HUES6 (cell line): ENCODE measurements around the gene ERG.

Experiments
- H3K27ac ChIP-seq: 2 replicates; pipeline ENCODE4 v1.7.0; 2013; ENCODE audit warnings: low read depth, mild to moderate bottlenecking, low read length, inconsistent platforms
- H3K27me3 ChIP-seq: 2 replicates; pipeline ENCODE4 v1.6.1; 2013; ENCODE audit warnings: low read length; ENCODE audit not compliant: control insufficient read depth, insufficient read depth
- H3K36me3 ChIP-seq: 2 replicates; pipeline ENCODE4 v1.6.1; 2013; ENCODE audit warnings: low read length; ENCODE audit not compliant: control insufficient read depth, insufficient read depth
- H3K4me1 ChIP-seq: 2 replicates; pipeline ENCODE4 v1.6.1; 2013; ENCODE audit warnings: low read length; ENCODE audit not compliant: control insufficient read depth, insufficient read depth
- H3K4me3 ChIP-seq: 2 replicates; pipeline ENCODE4 v1.5.1; 2013; ENCODE audit warnings: low read depth, low read length
- H3K9ac ChIP-seq: one replicate; pipeline ENCODE4 v1.6.1; 2013; ENCODE audit warnings: mild to moderate bottlenecking, low read length
- H3K9me3 ChIP-seq: 2 replicates; pipeline ENCODE4 v1.6.1; 2013; ENCODE audit warnings: low read depth, low read length; ENCODE audit not compliant: control insufficient read depth, insufficient read depth

ERG gene

GRCh38 chr21:38489271-38489652 lies 9.0 kb downstream of the ERG start:
- H3K27me3 ChIP-seq, result no peaks in the 10 kb centered on the region
- H3K27ac ChIP-seq, result no peak overlapping the region
- no peak overlapping the region for H3K9ac ChIP-seq
- no peaks in the 10 kb centered on the region for H3K9me3 ChIP-seq
- H3K36me3 ChIP-seq, result no peaks in the 10 kb centered on the region
- H3K4me1 ChIP-seq, result peaks cover 32% of the 10 kb centered on the region
- no peak overlapping the region for H3K4me3 ChIP-seq

GRCh38 chr21:38488640-38489270 lies 9.5 kb downstream of the ERG start:
- Histone ChIP-seq H3K27ac (no peak overlapping the region), H3K36me3 (no peaks in the 10 kb centered on the region), H3K4me1 (peaks cover 32% of the 10 kb centered on the region; the same call in 1 of the 2 replicates), H3K9ac (no peak overlapping the region), H3K9me3 (no peaks in the 10 kb centered on the region), H3K4me3 (no peak overlapping the region), H3K27me3 (no peaks in the 10 kb centered on the region)

GRCh38 chr21:38487901-38488639 lies 10.2 kb downstream of the ERG start:
- Histone ChIP-seq H3K36me3 (no peaks in the 10 kb centered on the region), H3K4me1 (peaks cover 32% of the 10 kb centered on the region; the same call in 1 of the 2 replicates), H3K27ac (no peak overlapping the region), H3K9me3 (no peaks in the 10 kb centered on the region), H3K4me3 (no peak overlapping the region), H3K27me3 (no peaks in the 10 kb centered on the region), H3K9ac (no peak overlapping the region)

GRCh38 chr21:38486706-38487105 lies 11.6 kb downstream of the ERG start:
- Histone ChIP-seq H3K27me3 (no peaks in the 10 kb centered on the region), H3K27ac (no peak overlapping the region), H3K4me3 (no peak overlapping the region), H3K9ac (no peak overlapping the region), H3K9me3 (no peaks in the 10 kb centered on the region), H3K36me3 (no peaks in the 10 kb centered on the region), H3K4me1 (peaks cover 32% of the 10 kb centered on the region; the same call in 1 of the 2 replicates)

- H3K4me3 ChIP-seq, result no peak overlapping the region
- no peaks in the 10 kb centered on the region for H3K27me3 ChIP-seq
- H3K36me3 ChIP-seq, result no peaks in the 10 kb centered on the region
- no peak overlapping the region for H3K9ac ChIP-seq
- no peaks in the 10 kb centered on the region for H3K9me3 ChIP-seq
- H3K27ac ChIP-seq, result no peak overlapping the region
- H3K4me1 ChIP-seq, result peaks cover 32% of the 10 kb centered on the region; the same call in 1 of the 2 replicates
Measured at GRCh38 chr21:38486221-38486620, 12.1 kb downstream of the ERG start.

GRCh38 chr21:38479641-38480525 lies 18.4 kb downstream of the ERG start:
- H3K36me3 ChIP-seq, result no peaks in the 10 kb centered on the region
- H3K27me3 ChIP-seq, result no peaks in the 10 kb centered on the region
- no peak overlapping the region for H3K27ac ChIP-seq
- no peak overlapping the region for H3K9ac ChIP-seq
- H3K4me3 ChIP-seq, result no peak overlapping the region
- H3K4me1 ChIP-seq, result peaks cover 7% of the 10 kb centered on the region
- H3K9me3 ChIP-seq, result no peaks in the 10 kb centered on the region

- Histone ChIP-seq H3K36me3 (no peaks in the 10 kb centered on the region), H3K4me1 (peaks cover 12% of the 10 kb centered on the region), H3K9ac (no peak overlapping the region), H3K9me3 (no peaks in the 10 kb centered on the region), H3K27ac (no peak overlapping the region), H3K27me3 (no peaks in the 10 kb centered on the region), H3K4me3 (no peak overlapping the region)
Measured at GRCh38 chr21:38478782-38479181, 19.5 kb downstream of the ERG start.

- Histone ChIP-seq H3K4me1 (peaks cover 23% of the 10 kb centered on the region), H3K27me3 (no peaks in the 10 kb centered on the region), H3K4me3 (no peak overlapping the region), H3K9me3 (no peaks in the 10 kb centered on the region), H3K9ac (no peak overlapping the region), H3K36me3 (no peaks in the 10 kb centered on the region), H3K27ac (no peak overlapping the region)
Measured at GRCh38 chr21:38477226-38477625, 21.1 kb downstream of the ERG start.

GRCh38 chr21:38476385-38476784 lies 21.9 kb downstream of the ERG start:
- Histone ChIP-seq H3K9ac (no peak overlapping the region), H3K4me3 (no peak overlapping the region), H3K4me1 (peaks cover 23% of the 10 kb centered on the region), H3K27me3 (no peaks in the 10 kb centered on the region), H3K9me3 (no peaks in the 10 kb centered on the region), H3K36me3 (no peaks in the 10 kb centered on the region), H3K27ac (no peak overlapping the region)

GRCh38 chr21:38475519-38475918 lies 22.8 kb downstream of the ERG start:
- H3K4me1 ChIP-seq, result peaks cover 23% of the 10 kb centered on the region
- no peak overlapping the region for H3K4me3 ChIP-seq
- no peaks in the 10 kb centered on the region for H3K36me3 ChIP-seq
- H3K9me3 ChIP-seq, result no peaks in the 10 kb centered on the region
- no peaks in the 10 kb centered on the region for H3K27me3 ChIP-seq
- no peak overlapping the region for H3K9ac ChIP-seq
- no peak overlapping the region for H3K27ac ChIP-seq

GRCh38 chr21:38474796-38475195 lies 23.5 kb downstream of the ERG start:
- Histone ChIP-seq H3K9ac (no peak overlapping the region), H3K36me3 (no peaks in the 10 kb centered on the region), H3K27me3 (no peaks in the 10 kb centered on the region), H3K4me3 (no peak overlapping the region), H3K9me3 (no peaks in the 10 kb centered on the region), H3K27ac (no peak overlapping the region), H3K4me1 (peaks cover 23% of the 10 kb centered on the region)
